AG08396 (cell line): ENCODE data around the gene PRKCA.
"Not testable (repeated sequence)": the region's sequence is repeated elsewhere in the genome, so short reads cannot be mapped to it uniquely, and the experiment has no call there.

Source experiments
- DNase-seq: peaks from one replicate; pipeline ENCODE4 v3.0.0; 2012; ENCODE audit warnings: low spot score, mixed read lengths

The PRKCA gene

DNA sequence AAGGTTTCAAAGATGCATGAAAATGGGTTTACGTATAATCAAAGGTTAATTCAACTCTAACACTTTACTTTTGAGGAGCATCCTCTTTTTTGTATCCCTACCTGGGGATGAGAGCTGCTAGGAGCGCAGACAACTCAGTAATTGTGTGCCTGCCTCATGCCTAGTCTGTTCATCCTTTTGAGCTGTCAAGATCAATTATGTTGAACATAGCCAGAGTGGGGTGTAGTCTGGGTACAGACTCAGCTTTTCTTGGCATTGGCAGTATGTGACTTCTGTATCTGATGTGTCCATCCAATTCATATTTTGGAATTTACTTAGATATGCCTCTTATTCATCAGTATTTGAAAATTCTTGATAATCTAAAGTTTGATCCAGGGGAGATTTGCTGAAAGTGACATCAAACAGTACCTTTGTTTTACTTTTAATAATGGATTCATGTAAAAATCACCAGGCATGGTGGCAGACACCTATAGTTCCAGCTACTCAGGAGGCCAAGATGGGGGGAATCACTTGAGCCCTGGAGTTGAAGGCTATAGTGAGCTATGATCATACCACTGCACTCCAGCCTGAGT lies 24.1 kb downstream of the PRKCA start:
- DNase-seq: no peak

DNA sequence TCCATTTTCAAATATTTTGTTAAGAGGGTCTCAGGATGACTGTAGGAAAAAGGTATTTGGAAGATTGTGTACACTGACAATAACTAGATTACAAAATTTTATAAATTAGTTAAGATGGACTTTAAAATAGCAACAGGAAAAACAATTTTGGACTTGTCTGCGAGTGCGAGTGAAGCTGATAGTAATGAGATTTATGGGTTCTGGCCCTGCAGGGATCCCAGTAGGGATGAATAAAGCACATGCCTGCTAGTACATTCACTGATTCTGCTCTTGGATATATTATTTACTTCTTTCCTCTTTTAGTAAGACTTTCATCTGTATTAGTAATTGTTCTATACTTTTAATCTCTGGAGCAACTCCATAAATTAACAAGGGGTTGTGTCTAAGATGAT lies 28.2 kb downstream of the PRKCA start:
- DNase-seq: no peak

DNA sequence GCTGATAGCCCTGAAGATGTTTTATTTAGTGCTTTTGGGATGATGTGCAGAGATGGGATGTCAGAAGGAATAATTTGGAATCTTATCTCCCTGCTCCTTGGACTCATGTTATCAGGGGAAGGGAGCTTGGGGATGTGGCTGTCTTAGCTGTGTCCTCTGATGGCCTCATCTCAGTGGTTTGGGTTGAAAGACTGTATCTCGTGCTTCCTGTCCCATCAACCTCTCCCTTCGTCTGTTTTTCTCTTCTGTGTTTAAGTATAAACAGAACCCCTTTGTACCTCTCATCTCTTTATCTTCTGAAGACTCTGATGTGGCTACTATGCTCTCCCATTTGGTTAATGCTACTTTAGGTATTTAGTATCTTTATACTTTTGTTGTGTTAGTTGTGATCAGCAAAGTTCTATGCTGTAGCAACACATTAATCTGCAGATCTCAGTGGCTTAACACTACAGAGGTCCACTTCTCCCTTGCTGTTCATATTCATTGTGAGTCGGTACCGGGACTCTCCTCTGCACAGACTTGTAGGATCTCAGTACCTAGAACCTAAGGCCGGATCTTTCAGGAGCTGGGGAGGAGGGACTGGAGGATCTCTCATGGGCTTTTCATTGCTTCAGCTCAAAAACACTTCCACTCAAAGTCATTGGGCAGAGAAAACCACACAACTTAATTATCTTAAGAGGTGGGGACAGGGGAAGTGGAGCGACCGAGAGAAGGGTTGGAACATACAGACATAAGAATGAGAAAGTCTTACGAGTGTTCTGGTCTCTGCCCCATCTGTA lies 28.8 kb downstream of the PRKCA start:
- DNase-seq: no peak

DNA sequence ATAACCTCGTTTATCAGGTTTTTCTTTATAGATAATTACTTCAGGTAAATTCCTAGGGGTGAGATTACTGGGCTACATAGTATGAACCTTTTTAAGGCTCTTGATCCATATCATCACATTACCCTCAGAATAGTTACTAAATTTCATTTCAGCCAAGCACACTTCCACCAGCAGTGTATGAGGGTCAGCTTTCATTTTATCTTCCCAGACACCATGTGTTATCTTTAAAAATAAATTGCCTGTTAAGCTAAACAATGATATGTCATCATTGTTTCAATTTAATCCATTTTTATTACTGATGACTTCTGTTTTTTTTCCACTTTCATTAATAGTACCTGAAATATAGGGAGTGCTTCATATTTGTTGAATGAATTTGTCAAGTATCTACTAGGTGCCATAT lies 33.4 kb downstream of the PRKCA start:
- no peak for DNase-seq

DNA sequence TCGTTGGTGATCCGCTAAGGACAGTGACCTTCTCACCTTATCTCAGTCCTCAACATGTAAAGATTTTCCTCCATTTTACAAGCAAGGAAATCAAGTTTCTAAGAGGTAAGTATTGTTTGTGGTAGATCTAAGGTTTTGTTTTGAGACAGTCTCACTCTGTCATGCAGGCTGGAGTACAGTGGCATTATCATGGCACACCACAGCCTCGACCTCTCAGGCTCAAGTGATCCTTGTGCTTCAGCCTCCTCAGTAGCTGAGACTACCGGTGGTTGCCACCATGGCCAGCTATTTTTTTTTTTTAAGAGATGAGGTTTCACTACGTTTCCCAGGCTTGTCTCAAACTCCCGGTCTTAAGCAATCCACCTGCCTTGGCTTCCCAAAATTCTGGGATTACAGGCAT lies 34.9 kb downstream of the PRKCA start:
- DNase-seq: no peak

DNA sequence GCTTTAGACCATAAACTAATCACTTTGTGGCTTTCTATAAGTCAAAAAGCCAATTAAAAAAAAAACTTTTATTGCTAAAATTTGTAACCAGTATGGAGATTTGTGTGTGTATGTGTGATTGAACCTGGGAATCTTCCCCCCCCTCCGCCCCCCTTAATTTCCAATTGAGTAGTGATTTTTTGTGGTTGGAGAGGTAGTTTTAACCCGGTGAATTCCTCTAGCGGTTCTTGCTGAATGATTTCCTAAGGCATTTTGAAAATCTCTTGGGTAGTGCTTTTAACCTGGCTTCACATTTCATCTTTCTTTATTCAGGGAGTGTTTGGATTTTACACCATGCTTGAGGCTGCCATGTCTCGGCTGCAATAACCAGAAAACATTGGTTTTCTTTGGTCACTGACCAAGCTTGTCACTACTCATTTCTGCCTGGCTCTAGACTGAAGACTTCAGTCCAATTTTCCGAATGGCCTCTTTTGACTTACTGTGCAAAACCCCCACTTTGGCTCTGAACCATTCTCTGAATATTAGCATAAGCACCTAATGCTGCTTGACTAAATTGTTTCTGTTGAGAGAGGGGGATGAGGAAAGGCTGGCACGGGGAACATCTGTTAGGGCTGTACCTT lies 35.6 kb downstream of the PRKCA start:
- no peak for DNase-seq

DNA sequence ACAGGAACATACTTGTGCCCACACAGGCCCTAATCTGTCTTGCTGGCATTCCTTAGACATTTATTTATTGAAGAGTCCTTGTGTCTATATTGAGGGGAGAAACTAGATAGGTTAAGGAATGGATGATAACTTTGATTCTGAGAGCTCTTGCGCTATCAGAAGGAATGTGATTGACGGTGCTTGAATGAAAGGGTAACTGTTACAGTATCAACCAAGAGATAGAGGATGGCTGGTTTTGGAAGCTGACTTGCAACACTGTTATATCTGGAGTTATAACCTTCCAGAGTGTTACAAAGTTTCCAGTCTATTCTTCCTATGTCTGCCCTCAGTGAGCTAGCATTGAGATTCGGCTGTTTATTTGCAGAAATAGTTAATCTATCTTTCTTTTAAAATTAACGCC lies 36.5 kb downstream of the PRKCA start:
- DNase-seq: no peak

DNA sequence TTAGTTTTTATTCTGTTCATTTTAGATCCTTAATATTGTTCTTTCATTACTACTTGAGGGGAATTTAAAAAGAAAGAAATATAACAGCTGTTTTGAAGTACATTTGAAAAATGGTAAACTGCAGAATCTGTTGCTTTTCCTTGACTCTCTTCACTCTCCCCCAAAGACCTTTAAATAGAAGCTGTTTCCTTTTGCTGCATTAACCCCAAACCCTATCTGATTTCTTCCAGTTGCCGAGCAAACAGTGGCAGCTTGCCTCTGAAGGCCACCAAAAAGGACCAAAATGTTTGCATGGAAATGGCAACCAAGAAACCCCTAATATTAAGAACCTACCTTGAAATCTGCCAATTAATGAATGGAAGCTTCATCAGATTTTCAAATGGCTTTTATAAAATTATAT lies 37.1 kb downstream of the PRKCA start:
- no peak for DNase-seq

DNA sequence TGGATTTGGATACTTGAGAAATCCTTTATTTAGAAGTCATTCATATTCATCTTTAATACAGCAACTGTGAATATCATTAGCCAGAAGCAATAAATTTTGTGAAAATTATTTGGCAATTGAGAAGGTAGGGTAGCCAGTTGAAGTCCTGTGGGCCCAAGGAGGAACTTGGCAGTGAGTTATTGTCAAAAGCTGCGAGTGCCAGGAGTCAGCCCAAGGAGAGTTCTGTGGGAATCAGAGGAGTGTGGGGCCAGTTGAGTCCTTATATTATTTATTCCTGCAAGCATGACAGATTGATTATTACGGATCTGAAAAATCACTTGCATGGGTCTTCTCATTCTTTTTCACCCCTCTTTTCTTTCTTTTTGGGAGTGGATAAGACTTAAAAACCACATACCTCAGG lies 38.3 kb downstream of the PRKCA start:
- DNase-seq: no peak

DNA sequence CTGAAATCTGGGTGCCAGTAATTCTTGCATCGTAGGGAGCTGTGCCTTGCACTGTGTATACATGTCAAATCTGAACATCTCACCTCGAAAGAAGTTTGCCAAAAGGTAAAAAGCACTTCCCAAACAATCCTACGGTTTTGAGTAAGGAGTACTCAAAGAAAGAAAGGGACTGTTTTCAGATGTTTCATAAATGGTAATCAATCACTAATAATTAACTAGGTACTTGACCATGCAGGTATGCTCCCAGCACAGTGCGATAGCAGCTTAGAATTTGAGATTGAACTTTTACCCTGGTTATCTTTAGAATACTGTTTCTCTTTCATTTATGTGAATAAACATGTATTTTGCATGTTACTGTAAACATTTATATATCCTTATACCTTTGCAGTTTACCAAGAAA lies 39.0 kb downstream of the PRKCA start:
- DNase-seq: no peak

DNA sequence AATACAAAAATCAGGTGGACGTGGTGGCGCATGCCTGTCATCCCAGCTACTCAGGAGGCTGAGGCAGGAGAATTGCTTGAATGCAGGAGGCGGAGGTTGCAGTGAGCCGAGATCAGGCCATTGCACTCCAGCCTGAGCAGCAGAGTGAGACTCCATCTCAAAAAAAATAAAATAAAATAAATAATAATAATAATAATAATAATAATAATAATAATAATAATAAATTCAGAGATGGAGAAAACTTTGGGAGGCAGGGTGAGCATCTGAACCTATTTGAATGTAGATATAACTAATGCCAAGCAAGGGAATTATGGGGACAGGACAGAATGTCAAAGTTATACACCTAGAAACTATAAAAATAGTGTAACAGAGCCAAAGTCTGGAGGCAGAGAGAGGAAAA lies 39.9 kb downstream of the PRKCA start:
- DNase-seq: not testable (repeated sequence)

DNA sequence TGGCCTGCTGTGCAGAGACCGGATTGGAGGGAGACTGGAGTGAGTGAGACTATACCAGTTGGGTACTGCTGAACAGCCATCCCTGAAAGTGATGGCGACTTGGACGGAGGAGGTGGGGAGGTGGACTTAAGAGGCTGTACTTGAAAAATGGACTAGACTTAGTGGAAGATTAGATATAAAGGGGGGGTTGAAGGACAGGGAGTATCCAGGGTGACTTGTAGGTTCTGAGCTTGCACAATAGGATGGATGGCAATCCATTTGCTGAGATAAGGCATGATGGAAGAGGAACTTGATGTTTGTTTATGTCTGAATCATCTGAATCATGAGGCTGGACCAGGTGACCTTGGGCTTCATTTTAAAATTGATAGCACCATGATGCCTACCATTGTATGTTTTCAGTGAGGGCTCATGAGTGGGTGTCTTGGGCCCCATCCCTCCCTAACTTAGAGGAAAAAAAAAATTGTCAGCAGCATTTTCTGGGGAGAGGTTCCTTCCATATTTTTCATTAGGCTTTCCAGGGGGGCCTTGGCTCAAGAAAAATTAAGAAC lies 41.2 kb downstream of the PRKCA start:
- DNase-seq: no peak

DNA sequence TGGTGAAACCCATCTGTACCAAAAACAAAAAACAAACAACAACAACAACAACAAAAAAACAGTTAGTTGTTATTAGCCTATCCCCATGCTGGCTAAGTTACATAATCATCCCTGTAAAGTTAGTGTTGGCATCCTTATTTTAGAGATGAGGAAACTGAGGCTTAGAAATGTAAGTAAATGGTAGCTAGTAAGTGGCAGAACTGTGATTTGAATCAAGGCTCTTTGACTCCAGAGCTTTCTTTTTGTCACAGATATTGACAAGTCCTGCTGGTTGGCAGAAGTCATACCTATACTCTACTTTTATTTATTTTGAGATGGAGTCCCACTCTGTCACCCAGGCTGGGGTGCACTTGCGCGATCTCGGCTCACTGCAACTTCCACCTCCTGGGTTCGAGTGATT lies 42.1 kb downstream of the PRKCA start:
- DNase-seq: no peak

DNA sequence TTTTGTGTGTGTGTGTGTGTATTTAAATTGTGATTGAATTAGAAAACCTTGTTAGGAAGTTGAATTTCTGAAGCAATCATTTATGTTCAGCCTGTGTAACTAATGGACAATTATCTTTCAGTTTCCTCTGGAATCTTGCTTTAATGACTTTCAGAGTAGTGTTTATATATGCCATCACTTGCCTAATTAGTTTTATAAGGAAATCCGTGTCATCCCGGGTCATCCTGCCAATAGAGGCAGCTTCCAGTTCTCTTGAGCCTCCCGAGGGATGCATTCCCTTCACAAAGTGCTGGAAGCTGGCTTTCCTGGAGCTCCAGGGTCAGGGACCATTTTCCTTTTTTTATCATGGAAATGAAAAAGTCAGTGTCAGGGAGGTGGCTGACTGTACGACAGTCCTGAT lies 42.9 kb downstream of the PRKCA start:
- no peak for DNase-seq

DNA sequence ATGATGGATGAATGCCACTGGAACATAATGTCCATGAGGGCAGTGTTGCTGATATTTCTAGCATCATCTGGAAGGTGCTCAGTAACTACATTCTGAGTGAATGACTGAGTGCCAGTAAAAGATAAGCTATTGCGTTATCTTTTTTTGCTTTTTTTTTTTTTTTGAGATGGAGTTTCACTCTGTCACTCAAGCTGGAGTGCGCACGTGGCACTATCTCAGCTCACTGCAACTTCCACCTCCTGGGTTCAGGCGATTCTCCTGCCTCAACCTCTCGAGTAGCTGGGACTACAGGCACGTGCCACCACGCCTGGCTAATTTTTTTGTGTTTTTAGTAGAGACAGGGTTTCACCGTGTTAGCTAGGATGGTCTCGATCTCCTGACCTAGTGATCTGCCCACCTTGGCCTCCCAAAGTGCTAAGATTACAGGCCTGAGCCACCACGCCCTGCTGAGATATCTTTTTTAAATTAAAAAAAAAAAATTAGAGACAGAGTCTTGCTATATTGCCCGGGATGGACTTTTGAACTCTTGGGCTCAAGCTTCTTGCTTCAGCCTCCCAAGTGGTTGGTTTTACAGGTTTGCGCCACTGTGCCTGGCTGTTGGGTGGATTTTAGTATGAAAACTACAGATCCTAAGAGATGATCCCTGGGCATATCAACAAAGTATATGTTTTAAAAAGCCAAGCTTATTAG lies 43.7 kb downstream of the PRKCA start:
- not testable (repeated sequence) for DNase-seq

DNA sequence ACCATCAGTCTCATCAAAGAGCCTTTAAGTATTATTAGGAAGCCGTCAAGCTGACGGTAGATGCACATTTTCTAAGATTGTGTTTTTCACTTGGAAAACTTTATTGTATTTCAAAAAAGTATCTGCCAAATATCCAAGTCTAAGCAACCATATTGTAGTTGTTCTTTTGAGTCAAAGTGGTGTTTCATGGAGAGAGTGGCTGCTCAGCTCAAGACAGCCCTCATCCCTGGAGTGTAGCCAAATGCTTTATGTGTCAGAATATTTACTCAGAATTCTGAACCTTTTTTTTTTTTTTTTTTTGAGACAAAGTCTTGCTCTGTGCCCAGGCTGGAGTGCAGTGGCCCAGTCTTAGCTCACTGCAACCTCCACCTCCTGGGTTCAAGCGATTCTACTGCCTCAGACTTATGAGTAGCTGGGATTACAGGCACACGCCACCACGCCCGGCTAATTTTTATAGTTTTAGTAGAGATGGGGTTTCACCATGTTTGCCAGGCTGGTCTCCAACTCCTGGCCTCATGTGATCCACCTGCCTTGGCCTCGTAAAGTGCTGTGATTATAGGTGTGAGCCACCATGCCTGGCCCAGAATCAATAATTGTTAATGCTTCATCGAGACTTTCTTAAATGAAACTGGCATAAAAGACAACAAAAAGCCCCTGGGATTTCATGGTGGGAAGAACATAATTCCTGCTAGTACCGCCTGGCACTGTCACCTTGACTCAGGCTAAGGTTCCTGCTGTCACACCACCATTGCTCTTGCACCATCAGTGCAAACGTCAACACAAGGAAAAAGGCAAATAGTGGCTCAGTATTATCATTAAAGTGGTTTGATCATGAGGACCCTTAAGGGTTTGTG lies 45.5 kb downstream of the PRKCA start:
- no peak for DNase-seq

DNA sequence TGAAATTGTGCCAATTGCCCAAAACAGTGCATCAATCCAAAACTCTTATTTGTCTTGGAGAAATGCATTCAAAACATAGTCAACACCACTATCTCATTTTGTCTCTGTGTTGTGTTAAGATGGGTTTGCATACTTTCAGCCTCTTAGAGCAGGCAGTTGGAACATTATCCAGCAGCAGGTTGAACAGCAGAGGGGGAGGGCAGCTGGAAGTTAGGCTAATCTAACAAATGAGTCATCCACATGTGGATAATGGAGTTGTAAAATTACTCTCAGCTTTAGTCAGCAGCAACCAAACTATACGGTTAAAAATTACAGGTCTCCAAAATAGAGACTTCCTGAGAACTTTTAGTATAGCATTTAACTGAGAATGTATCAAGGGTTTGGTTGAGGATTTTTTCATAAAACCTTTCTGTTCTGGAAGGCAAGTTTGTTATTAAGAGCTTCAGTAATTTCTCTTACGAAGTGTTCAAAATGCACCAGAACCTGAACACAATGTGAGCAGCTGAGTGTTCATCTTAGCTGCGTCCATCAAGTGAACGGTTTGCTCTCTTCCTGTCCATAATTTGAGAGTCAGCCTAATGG lies 46.3 kb downstream of the PRKCA start:
- peak; percentile 52 for DNase-seq

DNA sequence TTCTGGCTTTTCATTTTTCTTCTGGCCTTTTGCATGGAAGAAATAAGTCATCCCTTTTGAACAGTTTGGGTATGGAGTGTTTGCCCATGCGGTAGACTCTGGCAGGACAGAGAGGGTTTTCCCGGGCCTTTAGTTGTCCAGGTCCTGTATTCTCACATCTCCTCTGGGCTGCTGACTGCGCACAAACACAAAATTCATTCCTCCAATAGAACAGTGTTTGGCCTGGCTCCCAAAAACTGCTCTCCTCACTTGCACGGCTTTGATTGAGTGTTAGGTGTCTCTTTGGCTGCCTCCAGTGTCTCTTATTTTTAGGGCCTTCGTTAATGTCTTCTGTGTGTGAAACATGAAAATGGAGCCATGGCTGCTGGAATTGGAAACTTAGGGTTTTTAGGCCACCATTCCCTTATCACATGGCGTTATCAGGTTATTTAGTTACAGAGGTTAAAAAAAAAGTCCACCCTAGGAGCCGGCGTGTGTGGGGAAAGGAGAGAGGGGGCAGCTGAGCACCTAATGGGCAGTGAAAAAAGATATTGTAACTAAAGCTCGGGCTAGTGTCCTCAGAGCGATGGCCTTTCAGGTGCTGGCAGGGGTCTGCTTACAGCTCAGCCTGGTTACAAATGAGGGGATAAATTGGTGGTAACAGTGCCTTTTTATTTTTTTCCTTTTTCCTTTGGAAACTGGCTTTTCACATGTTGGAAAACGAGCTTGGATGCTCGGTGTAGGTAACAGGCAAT lies 47.3 kb downstream of the PRKCA start:
- DNase-seq: no peak

DNA sequence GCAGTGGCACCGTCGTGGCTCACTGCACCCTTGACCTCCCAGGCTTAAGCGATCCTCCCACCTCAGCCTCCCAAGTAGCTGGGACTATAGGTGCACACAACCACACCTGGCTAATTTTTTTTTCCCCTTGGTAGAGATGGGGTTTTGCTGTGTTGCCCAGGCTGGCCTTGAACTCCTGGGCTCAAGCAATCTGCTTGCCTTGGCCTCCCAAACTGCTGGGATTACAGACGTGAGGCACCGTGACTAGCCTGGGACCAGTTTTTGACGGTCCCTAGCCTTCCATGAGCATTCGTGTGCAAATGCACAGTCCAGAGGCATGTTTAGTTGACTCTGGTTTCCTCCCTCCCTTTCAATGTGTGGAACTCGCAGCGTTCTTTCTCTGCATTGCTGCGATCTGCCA lies 48.2 kb downstream of the PRKCA start:
- DNase-seq: not testable (repeated sequence)

DNA sequence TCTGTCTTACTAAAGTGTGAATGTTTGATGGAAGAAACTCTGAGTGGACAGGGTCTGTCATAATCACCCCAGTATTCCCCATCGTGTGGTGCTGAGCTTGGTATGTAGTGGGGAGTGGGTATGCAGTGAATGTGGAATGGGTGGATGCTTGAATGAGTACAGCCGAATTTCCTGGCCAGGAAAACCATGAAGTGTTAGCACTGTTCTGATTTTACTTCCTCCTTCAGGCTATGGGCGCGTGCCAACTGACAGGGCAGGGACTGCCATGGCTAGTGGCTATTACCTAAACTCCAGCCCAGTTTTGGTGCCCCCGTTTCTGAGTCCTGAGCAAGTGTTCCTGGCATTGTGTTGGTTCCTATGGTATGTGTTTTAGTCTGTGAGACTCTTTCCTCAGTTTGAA lies 48.6 kb downstream of the PRKCA start:
- no peak for DNase-seq

DNA sequence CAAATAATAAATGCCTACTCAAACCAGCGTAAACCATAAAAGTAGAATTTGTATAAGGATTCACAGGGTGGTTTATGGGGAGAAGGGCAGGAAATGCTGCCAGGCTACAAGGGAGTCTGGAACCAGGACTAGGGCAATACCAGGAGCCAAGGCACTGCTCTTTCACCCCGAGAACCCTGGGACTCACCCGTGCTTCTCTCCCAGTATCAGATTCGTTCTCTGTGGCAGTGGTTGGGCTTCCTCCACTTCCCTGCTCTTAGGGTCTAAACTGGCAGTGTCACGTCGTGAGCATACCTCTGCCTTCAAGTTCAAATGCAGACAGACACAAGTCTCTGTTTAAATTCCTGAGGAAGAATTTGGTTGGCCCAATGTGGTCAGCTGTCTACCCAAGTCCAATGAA lies 49.3 kb downstream of the PRKCA start:
- DNase-seq: no peak
